Measurements from ENCODE around the gene STRBP. TPM values are rescaled to one million over a fixed set of nuclear protein-coding genes. Genes with fewer than 3 reads are reported as not detected.
"Not testable (repeated sequence)": the region's sequence is repeated elsewhere in the genome, so short reads cannot be mapped to it uniquely, and the experiment has no call there.

Gene STRBP
- polyA plus RNA-seq, 4 donors = 19.3 to 51.6 (median 50.1) TPM

- no peak for DNase-seq (ENCODE audit: low read depth in 4 of 4, low spot score in 3 of 4)
Observed at GRCh38 chr9:123251324-123251723, 17.1 kb downstream of the STRBP start.

DNA sequence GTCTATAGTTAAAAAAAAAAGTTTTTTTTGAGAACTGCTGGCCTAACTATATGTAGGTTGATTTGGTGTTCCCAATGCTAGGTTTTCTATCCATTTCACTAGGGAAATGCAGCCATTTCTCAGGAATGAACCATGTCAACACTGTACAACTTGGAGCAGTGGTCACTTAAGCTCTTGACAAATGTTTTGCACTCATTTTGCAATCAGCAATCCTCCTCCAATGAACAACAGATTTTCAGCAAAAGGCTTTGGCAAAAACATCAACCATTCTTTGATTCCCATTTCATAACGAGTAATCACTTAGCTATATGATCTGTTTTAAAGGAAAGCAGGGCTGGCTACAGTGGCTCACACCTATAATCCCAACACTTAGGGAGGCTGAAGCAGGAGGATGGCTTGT lies 17.9 kb downstream of the STRBP start:
- no peak for DNase-seq (ENCODE audit: low read depth in 4 of 4, low spot score in 3 of 4)

- DNase-seq (ENCODE audit: low read depth in 4 of 4, low spot score in 3 of 4) = not testable (repeated sequence)
Observed at GRCh38 chr9:123249162-123249561, 19.2 kb downstream of the STRBP start.

- no peak for DNase-seq (ENCODE audit: low read depth in 4 of 4, low spot score in 3 of 4)
Observed at GRCh38 chr9:123248630-123249029, 19.8 kb downstream of the STRBP start.

GRCh38 chr9:123246534-123246933 lies 21.9 kb downstream of the STRBP start:
- DNase-seq (ENCODE audit: low read depth in 4 of 4, low spot score in 3 of 4) = no peak

GRCh38 chr9:123239726-123240125 lies 28.7 kb downstream of the STRBP start:
- no peak for DNase-seq (ENCODE audit: low read depth in 4 of 4, low spot score in 3 of 4)

GRCh38 chr9:123238365-123238764 lies 30.0 kb downstream of the STRBP start:
- no peak for DNase-seq (ENCODE audit: low read depth in 4 of 4, low spot score in 3 of 4)

GRCh38 chr9:123237220-123237619 lies 31.2 kb downstream of the STRBP start:
- no peak for DNase-seq (ENCODE audit: low read depth in 4 of 4, low spot score in 3 of 4)

DNA sequence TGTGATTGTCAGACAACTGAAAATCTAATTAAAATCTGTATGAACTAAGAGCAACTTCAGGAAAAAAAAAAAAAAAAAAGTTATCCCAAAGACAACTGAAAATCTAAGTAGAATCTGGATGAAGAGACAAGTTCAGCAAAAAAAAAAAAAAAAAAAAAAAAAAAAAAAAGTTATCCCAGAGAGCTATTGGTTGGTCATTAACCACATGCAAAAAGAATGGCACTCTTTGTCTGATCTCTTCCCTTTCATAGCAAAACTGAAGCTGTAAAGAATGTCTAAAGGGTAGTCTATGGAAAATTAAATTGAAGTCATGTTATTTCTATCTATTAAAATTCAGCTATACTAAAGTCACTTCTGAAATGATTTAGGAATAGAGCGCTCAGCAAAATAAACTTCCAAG lies 32.9 kb downstream of the STRBP start:
- DNase-seq (ENCODE audit: low read depth in 4 of 4, low spot score in 3 of 4) = no peak

GRCh38 chr9:123234853-123235252 lies 33.5 kb downstream of the STRBP start:
- no peak for DNase-seq (ENCODE audit: low read depth in 4 of 4, low spot score in 3 of 4)

DNA sequence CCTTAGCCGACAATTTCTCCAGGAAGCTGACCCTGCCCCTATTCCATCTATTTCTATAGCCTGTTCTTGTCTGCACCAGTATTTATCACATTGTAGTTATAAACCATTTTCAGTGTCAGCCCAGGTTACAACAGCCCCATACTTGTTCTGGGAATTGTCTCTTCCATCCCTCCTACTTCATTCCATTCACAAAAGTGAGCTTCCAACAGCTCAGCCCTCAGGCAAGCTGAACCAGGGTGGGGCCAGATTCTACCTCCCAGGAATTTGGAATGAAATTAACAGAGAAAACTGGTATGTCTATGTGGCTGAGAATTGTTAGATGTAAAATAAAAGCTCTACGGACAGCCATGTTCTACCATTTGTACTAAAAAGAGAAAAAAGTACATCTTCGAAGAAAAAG lies 36.1 kb downstream of the STRBP start:
- DNase-seq (ENCODE audit: low read depth in 4 of 4, low spot score in 3 of 4) = no peak

GRCh38 chr9:123231421-123231820 lies 37.0 kb downstream of the STRBP start:
- DNase-seq (ENCODE audit: low read depth in 4 of 4, low spot score in 3 of 4) = no peak

DNA sequence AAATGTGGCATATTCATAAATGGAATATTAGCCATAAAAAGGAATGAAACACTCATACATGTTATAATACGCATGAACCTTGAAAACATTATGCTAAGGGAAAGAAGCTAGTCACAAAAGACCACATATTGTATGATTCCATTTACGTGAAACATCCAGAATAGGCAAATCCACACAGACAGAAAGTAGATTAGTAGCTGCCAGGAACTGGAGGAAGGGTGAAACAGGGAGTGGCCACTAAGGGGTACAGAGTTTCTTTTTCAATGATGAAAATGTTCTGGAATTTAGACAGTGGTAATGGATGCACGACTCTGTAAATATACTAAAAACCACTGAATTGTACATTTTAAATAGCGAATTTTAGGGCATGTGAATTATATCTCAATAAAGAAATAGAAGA lies 39.4 kb downstream of the STRBP start:
- no peak for DNase-seq (ENCODE audit: low read depth in 4 of 4, low spot score in 3 of 4)

- DNase-seq (ENCODE audit: low read depth in 4 of 4, low spot score in 3 of 4) = no peak
Observed at GRCh38 chr9:123225995-123226394, 42.4 kb downstream of the STRBP start.

DNA sequence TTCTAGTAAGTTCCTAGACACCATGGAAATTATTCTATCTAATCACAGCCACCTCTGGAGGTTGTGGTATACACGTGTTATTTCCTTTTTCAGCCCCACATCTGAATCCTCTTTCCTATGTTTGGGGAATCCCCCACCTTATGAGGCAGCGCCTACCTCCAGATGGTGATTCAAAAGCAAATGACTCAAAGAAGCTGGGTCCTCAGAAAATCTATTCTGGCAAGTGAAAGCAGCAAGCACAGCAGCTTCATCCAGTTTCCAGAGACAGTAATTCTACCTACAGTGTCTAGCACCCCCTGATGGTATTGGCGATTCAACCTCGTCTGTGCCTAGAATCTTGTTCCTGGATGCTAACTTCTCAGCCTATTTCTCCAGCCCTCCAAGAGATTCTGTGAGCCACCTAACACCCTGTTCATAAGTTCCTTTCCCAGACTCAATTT lies 43.0 kb downstream of the STRBP start:
- DNase-seq (ENCODE audit: low read depth in 4 of 4, low spot score in 3 of 4) = no peak

- no peak for DNase-seq (ENCODE audit: low read depth in 4 of 4, low spot score in 3 of 4)
Observed at GRCh38 chr9:123220127-123220526, 48.3 kb downstream of the STRBP start.

DNA sequence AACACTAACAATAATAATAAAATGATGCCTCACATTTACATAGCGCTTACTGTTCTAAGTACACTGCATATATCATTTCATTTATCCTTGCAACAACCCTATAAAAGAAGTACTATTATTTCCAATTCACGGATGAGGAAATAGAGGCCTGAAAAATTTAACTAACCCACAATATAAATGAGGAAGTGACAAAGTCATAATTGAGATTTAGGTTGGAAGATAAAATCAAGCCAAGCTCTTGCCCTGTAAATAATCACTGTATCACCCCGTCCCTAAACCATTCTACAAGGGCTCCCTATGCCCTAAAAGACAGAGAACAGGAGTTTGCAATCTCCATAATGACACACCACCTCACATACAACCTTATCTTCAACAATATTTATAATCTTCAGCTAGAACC lies 49.6 kb downstream of the STRBP start:
- DNase-seq (ENCODE audit: low read depth in 4 of 4, low spot score in 3 of 4) = no peak

DNA sequence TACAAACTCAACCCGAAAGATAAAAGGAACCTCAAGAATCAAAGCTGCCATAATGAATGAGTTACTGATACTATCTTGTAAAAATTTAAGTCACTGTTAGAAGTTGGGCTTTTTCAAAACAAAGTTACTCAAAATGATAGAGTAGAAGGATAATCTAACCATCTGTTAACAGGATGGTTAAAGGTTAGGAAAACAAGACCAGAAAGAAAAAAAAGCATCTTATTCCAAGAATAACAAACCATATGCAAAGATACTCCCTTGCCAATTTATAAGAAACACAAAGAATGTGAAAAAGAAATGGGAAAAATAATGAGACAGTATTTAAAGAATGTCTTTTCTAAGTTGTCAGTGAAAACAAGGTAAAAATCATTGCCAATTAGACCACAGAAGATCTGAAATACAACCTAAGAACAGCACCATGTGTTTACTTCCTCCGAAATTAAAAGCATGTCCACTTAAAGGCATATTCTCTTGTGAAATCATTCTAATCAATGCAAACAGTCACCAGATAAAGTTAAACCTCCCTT lies 51.2 kb downstream of the STRBP start:
- no peak for DNase-seq (ENCODE audit: low read depth in 4 of 4, low spot score in 3 of 4)

DNA sequence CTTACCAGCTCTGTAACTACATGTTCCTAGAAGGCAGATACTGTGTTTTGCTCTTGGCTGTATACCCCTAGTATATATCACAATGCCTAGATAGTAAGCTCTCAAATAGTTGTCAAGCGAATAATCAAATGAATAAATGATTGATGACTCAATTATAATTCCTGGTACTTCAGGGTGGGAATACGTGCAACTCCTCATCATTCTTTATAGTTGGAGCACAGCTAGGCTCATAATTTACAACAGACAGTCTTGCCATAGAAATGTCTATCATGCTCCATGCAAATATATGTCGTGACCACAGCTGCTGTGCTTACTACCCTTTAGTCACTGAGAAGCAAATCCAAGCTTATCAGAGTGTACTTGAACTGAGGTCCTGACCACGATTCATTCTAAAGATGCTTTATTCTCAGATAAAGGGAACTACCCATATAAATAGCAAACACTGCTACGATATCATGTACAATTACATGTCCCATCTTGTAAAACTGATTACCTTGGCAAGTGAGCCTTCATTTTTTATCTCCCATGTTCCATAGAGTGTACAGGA lies 52.1 kb downstream of the STRBP start:
- DNase-seq (ENCODE audit: low read depth in 4 of 4, low spot score in 3 of 4) = no peak

GRCh38 chr9:123211081-123211480 lies 57.3 kb downstream of the STRBP start:
- DNase-seq (ENCODE audit: low read depth in 4 of 4, low spot score in 3 of 4) = no peak

DNA sequence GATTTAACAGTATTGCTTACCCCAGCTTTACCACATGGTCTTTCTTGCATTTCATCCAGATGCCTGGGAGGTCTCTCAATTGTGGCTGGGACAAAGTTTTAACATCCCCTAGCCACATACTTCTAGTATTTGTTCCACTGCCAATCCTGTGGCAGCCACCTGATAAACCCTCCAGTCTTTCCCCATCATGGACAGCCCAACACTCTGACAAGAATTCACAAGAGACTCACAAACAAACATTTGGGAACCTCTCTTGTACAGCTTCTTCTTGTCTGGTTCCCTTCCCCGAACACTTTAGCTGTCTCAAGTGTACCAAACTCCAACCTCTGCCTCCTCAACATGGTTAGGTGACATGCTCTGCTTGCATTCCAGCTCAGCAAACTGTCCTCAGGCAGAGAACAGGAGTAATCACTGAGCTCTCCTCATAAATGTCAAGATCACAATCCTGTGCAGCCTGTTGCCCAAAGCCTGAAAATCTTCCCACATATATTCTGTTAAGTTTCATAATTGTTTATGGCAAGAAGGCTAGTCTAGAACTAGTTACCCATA lies 59.7 kb downstream of the STRBP start:
- DNase-seq (ENCODE audit: low read depth in 4 of 4, low spot score in 3 of 4) = no peak

GRCh38 chr9:123206065-123206464 lies 62.3 kb downstream of the STRBP start:
- DNase-seq (ENCODE audit: low read depth in 4 of 4, low spot score in 3 of 4) = no peak

DNA sequence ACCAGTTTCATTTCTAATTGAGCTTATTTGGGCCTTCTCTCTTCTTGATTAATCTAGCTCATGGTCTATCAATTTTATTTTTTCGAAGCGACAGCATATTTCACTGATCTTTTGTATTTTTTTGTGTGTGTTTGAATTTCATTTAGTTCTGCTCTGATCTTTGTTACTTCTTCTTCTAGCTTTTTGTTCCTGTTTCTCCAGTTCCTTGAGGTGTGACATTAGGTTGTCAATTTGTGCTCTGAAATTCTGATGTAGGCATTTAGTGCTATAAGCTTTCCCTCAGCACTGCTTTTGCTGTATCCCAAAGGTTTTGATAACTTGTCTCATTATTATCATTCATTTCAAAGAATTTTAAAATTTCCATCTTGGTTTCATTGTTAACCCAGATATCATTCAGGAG lies 67.3 kb downstream of the STRBP start:
- DNase-seq (ENCODE audit: low read depth in 4 of 4, low spot score in 3 of 4) = no peak
